ENCODE data around the gene CSTPP1.

The CSTPP1 gene

DNA sequence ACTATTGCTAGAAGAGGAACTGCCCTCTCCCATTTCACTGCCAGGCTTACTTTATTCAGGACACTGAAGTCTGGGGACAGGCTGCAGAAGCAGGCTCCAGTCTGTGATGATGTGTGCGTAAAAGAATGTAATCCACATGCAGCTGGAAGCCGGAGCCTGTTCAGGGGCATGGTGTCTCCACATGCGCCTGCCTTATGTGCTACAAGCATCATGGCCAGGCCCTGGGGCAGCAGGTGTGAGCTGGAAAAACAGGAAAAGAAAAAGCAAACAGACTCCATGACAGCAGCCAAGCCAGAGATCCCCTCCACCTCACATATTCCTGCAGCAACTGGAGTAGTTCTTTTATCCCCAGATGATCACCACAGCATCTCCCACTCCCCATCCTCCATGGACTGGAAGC, 206.8 kb downstream of the CSTPP1 start:
- no peak for DNase-seq

DNA sequence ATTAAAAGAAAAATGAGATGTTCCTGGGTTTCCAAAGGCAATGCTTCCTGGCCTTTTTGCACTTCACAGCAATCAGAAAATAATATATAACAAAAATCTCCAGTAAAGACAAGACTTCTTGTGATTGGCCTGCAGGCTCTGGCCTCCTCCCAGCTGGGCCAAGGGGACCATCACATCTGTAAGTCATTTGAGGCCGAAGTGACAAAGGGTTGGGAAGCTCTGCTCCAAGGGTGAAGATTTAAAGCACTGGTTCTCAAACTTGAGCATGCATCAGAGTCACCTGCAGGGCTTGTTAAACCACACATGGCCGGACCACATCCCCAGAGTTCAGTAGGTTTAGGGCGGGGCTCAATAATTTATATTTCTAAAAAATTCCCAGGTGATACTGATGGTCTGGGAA, 208.0 kb downstream of the CSTPP1 start:
- no peak for DNase-seq

DNA sequence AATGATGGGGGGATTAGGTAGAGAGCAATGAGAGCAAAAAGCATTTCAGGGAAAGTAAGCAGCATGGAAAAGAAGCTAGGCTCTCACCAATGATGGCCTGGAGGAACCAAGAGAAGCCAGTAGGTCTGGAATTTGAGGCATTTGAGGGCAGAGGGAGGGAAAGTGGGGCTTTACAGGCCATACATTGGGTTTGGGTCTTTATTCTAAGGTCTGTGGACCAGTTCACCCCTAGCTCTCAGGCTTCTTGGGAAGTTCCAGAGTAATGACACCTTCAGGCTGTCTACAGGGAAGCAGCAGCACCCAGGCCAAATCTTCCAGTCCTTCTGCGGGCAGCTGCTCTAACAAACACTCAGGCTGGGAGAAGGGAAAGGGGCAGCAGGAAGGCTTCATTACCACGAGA, 210.7 kb downstream of the CSTPP1 start:
- no peak for DNase-seq

DNA sequence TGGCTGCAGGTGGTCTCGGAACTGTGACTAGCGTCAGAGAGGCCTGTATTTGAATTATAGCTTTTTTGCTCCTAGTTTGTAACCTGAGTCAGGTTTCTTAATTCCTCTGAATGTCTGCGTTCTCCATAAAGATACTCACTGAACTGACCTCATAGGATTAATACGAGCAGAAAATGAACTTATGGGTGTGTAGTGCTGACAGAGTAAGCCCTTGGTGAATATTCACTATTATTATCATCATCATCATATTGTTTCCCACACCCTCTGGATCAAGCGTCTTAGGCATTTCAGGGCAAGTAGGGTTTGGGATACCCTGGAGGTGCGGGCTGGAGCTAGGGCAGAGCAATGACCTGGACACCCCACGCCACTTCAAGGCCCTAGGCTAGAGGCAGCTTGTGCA, 211.1 kb downstream of the CSTPP1 start:
- DNase-seq, result no peak

DNA sequence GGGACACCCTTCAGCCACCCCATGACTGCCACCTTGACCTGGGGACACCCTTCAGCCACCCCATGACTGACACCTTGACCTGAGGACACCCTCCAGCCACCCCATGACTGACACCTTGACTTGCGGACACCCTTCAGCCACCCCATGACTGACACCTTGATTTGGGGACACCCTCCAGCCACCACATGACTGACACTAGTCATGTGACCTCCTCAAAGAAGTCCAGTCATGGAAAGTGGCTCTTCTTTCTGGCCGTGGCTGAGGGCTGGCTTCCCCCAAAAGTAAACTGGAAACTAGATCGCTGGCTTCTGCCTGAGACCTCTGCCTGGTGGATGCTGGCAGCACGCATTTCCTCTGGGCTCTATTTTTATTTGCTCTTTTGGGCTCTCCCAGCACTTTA, 211.7 kb downstream of the CSTPP1 start:
- no peak for DNase-seq

DNA sequence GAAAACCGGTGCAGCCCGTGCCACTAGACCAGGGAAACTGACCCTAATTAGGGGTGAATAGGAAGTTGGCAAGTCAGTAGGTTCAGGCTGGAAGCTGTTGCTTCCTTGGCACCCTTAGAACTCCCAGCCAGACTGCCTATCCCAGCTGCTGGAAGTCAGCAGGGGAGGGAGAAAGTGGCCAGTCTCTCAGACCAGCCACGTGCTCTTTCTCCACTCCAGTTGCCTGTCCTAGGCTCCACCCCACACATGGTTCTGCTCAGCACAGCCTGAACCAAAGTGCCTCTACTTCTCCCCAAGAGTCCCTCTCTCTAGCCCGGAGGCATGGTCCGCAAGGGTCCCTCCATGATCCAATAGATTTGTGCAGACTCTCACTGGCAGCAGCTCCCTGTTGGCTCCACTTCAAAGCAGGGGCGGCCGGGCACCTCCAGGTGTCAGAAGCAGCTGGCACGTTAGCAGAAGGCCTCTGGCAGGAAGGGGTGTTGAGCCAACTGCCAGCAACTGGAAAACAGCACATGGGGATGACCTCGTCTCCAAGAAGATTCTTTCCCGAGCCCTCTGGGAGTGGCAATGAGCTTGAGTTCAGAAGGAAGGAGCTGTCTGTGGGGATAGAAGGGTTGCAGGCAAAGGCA, 212.5 kb downstream of the CSTPP1 start:
- peak in 1 of 2 donors; percentile 52 for DNase-seq

DNA sequence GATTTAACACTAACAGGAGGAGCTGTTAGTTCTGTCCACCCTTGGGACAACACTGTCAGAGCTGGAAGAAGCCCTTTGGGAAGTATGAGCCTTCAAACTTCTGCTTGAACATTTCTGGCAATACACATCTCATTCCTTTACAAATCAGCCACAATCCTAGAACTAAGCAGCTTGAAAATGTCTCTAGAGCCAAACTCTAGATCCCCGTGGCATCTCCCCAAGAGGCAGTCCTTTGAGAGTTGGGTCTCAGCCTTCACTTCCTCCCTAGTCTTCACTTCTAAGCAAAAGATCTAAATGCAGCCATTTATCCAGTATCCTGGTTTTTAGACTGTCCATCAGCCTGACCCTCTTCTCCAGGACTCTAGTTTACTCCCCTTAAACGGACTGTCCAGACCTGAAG, 213.2 kb downstream of the CSTPP1 start:
- DNase-seq, result no peak

DNA sequence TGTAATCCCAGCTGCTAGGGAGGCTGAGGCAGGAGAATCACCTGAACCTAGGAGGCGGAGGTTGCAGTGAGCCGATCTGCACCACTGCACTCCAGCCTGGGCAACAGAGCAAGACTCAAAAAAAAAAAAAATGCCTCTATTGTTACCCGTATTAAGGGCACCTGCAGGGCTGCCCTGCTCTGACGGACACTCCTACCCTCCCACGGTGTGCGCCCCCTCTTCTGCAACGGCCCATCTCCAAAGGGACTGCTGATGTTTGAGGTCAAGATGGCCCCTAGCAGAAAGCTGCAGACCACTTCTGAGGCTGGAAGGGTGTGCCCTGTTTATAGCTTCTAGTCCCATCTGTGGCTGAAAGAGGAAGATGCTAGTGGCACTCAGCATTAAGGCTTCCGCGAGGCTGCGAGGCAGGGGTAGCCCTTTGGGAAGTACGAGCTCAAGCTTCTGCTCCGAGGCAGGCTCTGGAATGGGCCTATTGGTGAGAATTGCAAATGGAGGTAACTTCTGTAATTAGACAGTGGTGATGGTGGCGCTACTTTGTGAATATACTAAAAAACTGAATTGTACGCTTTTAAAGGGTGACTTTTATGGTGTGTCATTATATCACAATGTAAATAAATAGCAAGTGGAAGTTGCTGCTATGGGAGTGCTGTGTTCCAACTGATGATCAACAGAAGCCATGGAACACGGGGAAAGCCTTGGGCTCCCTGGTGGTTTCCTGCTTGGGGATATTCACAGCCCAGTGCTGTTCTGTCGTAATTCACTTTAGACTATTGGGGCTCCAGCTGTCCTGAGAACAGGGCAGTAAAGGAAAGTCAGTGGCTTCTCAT, 215.8 kb downstream of the CSTPP1 start:
- DNase-seq, result no peak

DNA sequence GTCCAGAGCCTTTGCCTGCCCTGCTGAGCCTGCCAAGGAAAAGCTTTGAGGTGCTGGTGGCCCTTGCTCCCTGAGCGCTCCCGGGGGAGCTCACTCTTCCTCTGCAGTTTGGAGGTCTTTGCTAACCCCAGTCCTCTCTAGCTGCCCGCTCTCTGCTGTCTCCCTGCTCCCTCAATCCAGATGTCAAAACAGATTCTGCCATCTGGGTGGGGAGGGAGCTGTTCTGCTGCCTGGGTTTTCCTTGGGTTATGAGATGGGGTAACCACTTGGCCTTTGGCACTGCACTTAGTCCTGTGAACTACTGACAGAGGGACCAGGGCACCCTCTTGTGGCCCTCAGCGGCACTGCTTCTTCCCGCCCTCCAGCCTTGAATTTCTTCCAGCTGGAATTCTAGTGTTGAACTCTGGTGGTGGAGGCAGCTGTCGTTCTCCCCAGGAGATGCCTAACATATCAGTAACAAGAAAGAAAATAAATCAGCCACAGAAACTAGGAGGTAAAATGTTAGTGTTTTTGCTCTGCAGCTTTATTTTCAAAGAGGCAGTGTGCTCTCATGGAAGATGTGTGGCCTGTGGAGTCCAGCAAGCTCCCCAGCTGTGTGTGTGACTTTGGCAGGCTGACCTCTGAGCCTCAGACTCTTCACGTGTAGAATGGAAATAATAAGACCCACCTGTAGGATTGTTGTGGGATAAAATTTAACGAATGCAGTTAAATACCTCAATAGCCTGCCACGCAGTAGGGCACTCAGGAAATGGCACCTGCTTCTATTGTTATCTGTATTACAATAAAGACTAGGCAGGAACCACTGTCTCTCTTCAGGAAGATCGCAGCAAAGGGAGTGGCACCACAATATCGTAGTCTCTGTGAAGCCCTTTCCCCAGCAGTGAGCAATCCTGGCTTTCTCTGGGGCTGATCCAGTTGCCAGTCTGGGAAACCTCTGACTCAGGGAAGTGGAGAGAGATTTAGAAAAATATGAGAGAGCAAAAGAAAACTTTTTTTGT, 216.7 kb downstream of the CSTPP1 start:
- peak; percentile 80 to 85 for DNase-seq

DNA sequence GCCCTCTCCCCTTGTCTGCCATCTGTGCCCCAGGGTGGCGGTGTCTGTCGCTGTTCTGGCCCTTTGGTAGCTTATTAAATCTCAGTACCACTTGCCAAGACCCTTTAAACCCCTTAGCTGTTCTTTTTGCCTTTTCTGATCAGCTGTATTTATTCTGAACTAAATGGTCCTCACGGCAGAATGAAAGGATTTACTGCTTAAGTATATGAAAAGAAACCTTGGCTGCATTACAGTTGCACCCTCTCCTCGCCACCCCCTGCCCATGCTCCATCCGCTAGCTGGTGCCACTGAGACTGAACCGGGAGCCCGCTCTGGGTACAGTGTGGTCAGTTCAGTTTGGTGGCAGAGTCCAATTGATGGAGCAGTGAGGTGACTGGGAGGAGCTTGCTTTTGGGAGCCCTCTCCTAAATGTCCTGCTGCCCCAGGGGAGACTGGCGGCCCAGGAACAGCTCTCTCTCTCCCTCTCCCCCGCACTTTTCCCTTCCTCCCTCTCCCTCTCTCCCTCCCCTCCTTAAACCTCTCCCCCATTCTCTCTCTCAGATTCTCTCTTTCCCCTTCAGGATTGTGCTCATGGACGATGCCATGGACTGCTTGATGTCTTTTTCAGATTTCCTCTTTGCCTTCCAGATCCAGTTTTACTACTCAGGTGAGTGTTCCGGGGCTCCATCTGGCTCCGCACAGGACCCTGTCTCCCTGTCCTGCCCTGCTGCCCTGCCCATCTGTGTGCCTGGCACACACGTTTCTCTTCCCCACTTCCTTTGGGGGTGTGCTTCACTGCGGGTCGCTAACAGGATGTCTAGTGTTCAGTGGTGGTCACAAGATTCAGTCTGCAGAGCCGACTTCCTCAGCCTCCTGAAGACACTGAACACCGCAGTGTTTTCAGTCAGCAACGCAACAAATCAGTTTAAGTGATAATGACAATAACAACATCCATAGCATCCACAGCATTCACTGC, 218.3 kb downstream of the CSTPP1 start:
- no peak for DNase-seq

DNA sequence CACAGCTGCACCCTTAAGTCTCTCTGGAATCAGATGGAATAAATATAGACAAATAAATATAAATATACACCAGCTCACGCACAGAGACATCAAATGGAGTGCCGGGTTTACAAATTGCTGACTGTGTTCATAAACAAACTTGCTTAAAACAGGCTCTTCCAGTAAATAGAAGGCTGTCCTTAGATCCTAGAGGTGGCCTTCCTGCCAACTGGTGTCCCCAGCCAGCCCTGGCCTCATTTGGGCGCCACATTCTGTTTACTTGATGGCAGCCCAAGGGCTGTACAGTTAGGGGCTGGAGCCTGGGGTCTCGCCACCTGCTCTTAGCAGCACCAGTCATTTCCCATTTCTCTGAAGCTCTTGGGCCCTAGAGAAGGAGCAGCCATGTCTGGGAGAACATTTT, 219.3 kb downstream of the CSTPP1 start:
- no peak for DNase-seq

DNA sequence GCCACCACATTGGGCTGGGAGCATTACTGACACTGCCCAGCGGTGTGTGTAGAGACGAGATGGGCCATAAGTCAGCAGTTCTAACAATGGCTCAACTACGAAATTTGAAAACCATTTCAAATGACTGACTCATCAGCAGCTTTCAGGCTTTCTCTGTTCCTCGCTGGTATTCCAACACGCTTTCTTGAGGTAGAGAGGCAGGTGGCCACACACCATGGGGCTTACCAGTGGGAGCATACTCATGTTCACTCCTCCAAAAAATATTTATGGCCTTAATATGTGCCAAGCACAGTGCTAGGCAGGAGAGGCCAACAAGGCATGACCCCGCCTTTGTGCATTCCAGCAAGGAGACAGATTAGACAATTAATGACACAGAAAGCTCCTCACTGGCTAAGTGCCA, 219.8 kb downstream of the CSTPP1 start:
- no peak for DNase-seq

DNA sequence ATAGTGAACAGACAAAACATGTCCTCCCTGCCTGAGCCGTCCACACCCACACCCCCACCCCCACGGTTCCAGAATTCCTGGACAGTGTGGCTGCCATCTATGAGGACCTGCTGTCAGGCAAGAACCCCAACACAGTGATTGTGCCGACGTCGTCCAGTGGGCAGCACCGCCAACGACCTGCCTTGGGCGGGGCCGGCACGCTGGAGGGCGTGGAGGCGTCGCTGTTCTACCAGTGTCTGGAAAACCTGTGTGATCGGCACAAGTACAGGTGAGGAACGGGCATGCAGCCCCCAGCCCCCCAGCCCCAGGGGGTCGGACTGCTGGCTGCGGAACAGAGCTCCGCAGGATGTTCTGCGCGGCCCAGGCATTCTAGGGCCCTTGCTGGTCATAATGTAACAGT, 220.4 kb downstream of the CSTPP1 start:
- DNase-seq, result no peak

DNA sequence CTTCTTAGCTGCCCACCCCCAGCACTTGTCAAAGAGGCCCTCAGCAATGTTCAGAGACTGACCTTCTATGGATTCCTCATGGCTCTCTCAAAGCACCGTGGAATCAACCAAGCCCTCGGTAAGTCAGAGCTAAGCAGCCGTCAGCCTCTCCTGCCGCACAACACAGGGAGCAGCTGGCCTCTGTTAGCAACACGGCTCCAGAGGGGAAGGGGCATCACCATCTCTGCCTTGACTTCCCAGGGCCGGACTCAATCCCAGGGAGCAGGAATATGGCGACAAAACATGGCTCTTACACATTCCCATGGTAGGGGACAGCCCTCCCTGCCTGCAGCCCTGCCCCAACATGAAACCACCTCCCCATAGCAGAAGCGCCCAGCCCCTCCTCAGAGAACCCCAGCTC, 221.2 kb downstream of the CSTPP1 start:
- no peak for DNase-seq

DNA sequence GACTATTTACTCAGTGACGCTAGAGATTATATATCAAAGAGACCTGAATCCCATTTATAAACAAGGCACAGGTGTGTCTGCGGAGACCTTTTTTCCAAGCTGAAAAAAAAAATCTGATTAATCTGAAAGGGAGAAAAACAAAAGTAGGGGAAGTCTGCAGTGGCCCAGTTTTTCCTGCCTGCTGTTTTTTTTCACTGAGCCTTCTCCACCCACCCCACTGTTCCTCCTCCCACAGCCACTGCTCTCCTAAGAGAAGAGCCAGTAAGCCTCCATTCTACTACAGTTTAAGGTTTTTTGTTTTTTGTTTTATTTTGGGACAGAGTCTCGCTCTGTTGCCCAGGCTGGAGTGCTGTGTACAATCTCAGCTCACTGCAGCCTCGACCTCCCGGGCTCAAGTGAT, 221.7 kb downstream of the CSTPP1 start:
- DNase-seq, result peak in 1 of 2 donors; percentile 33

DNA sequence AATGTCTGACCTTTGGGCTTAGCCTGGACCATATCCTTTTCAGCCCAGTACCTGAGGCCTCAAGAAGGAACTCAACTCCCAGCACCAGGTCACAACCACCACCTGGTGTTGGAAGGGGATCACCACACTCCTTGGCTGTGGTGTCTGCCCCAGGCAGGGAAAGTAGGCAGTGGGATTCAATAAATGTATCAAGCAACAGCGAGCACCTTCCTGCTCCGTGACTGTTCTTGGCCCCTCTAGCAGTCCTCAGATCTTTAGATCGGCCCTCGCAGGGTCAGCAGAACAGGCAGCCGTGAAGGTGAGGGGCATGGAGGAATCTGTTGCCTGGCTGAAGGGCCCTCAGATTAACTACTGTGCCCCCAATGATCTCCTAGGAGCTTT, 224.2 kb downstream of the CSTPP1 start:
- no peak for DNase-seq

DNA sequence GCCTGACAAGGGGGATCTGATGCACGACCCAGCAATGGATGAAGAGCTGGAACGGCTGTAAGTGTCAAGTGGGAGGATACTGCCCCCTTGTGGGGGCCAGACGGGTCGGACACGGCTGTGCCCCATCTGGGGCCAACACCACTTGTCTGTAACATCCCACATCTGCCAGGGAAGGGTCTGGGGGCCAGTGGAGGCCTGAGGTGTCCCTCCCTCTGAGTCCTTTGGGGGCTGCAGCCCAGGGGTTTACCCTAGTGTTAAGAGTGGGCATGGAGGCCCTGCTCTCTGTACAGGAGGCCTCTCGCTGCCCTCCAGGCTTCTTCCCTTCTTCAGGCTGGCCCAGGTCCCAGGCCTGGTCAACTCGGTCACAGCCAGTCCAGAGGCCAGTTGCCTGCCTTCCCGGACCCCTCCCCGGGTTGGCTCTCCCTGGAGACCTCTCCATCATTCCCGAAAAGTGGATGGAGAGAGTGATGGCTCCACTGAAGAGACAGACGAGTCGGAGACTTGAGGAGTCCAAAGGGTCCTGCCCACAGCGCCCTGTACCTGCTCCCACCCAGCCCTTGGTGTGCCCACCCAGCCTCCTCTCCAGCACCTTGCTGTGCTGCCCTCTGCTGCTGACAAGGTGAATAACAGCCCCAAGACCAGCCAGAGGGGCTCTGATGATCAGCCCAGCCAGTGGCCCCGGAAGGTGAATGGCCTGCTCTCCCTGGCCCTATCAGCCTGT, 224.7 kb downstream of the CSTPP1 start:
- peak; percentile 32 to 42 for DNase-seq

DNA sequence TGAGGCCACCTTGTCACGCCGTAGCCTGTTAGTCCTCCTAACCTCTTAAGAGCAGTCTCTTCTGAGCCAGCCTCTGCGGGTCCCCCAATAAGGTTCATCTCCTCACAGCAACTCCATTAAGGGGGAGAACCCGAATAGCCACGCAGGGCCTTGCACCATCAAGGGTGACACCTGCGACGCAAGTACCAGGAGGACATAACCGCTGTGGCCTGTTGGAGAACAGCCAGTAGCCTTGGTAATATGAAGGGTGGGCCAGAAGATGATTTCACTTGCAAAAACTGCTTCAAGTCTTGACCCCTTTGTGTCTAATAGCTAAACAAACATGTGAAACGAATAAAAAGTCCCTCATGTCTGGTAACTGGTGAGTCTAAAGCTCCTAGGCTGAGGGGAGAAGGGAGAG, 225.3 kb downstream of the CSTPP1 start:
- no peak for DNase-seq

DNA sequence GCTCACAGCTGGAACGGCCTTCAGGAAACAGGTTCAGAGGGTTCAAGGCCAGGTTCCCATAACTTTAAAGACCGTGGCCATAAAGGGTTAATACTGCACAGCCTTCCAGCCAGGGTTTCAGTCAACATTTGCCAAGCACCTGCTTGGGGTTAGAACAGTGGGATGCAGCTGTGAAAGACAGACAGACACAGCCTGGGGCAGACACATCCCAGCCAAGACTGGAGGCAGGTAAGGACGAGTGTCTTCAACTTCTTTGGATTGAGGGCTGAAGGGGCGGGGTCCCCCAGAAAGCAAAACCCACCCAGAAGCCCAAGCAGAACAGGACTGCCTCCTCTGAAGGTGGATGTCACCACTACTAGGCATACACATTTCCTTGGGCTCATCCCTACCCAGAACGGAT, 225.9 kb downstream of the CSTPP1 start:
- DNase-seq, result no peak

DNA sequence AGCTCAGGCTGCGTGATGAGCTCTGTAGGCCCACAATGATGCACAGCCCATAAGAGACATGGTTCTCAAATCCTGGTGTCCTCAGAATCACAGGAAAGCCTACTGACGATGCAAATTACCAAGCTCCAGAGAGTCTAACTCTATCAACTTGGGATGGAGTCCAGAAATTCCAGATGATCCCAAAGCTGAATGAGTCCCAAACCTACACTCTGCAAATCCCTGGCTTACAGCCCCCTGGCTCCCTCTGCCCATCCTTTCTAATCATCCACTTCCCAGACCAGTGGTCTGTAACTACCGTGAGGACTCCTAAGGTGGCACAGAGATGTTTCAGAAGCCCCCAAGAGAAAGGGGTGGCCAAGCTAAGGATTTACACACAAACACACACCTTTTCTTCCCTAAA, 226.6 kb downstream of the CSTPP1 start:
- no peak for DNase-seq

DNA sequence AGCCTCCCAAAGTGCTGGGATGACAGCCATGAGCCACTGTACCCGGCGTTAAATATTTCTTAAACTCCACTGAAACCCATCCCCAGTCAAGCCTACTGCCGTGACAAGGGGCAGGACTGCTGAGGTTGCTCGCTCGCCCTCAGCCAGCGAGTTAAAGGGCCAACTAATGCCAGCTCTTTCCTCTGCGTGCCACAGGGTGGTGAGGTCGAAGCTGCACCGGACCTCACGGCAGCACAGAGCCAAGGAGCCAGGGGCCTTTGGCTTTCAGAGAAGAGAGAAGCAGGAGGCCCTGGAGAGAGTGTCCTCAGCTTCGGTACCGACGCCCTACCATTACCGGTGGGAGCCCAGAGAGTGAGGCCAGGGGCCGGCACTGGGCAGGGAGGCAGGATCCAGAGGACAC, 227.3 kb downstream of the CSTPP1 start:
- no peak for DNase-seq

DNA sequence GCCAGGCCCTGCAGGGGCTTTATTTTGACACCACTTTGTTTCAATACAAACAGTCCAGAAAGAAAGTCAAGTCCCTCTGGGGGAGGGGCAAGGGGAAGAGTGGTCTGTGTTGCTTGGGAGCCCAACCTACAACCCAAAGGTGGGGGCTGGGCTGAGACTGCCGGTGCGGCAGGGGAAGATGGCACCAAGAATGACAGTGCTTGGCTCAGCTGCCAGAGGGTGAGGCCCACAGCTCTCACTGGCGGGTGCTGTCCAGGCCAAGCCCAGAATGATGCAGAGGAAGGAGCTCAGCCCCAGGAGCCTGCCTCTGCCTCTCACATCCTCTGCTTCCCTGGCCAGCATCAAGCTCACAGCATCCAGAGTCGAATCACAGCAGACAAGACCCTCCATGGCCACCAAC, 227.8 kb downstream of the CSTPP1 start:
- no peak for DNase-seq
